ENCODE results near the gene ETS2. TPM values are rescaled to one million over a fixed set of nuclear protein-coding genes. Genes with fewer than 3 reads are reported as not detected.

The ETS2 gene
- total RNA-seq, 1 experiment from 2014 or later: 35.3 TPM

DNA sequence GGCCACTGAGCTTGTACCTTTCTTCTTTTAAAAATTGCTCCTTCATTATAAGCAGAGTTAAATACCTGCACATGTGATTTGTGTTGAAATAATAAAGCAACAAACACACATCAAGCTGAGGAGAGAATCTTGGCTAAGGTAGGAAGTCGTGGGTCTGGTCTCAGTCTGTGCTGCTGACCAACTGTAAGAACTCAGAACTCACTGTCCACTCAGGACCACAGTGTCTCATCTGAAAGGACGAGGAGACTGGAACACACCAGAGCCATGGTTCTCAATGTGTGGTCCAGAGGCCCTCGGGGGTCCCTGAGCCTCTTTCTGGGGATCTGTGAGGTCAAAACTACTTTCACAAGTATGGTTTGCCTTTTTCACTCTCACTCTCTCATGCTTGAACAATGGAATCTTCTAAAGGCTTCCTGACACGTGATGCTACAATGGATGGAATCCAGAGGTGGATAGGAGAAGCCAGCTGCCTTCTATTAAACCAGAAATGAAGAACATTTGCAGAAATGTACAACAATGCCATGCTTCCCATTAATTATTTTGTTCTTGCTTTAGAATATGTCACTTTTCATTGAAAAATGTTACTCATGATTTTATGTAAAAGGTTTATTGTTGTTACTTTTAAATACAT, 17.3 kb upstream of the ETS2 start:
- Mint-ChIP-seq H3K27me3 (ENCODE audit: low read depth) (no peaks in the 10 kb centered on the region), H3K27ac (no peak overlapping the region; a peak in 1 of 7 replicates), H3K4me3 (no peak overlapping the region), H3K4me1 (peaks cover 23 to 27% of the 10 kb centered on the region in 2 experiments), H3K9me3 (peaks cover 0 to 1% of the 10 kb centered on the region in 2 experiments; a peak in 1 of 5 replicates), H3K36me3 (ENCODE audit: insufficient read depth in 1 of 3, low read depth in 3 of 3) (no peaks in the 10 kb centered on the region)
- H3K23ac ChIP-seq (ENCODE audit: insufficient read length, low read depth, low read length): no peak overlapping the region
- H3K79me1 ChIP-seq (ENCODE audit: insufficient read depth, low read depth, low read length, poor library complexity, severe bottlenecking): no peaks in the 10 kb centered on the region
- no peak overlapping the region for H3K14ac ChIP-seq (ENCODE audit: insufficient read depth, low read length)
- no peak overlapping the region for H2BK12ac ChIP-seq (ENCODE audit: insufficient read length, low read depth, low read length)
- H3K4me1 ChIP-seq (ENCODE audit: insufficient read depth, low read length): no peaks in the 10 kb centered on the region; the same call in 1 of the 2 replicates
- H2AK5ac ChIP-seq (ENCODE audit: insufficient read length, low read length): no peak overlapping the region
- no peak overlapping the region for H4K91ac ChIP-seq (ENCODE audit: insufficient read length, low read depth, low read length)
- no peak overlapping the region for H4K5ac ChIP-seq (ENCODE audit: insufficient read length, low read depth, low read length)
- no peak overlapping the region for H3K4ac ChIP-seq (ENCODE audit: low read depth, low read length)
- no peak overlapping the region for H3K4me2 ChIP-seq (ENCODE audit: insufficient read depth, insufficient read length, low read length)
- H3K56ac ChIP-seq (ENCODE audit: insufficient read length, low read depth, low read length): no peak overlapping the region
- no peaks in the 10 kb centered on the region for H3K23me2 ChIP-seq (ENCODE audit: insufficient read length, low read depth, low read length, poor library complexity, severe bottlenecking)
- H2BK20ac ChIP-seq (ENCODE audit: low read depth, low read length, poor library complexity, severe bottlenecking): no peak overlapping the region
- H2BK5ac ChIP-seq (ENCODE audit: insufficient read length, low read length): no peak overlapping the region
- H2AFZ ChIP-seq (ENCODE audit: low read length): no peak overlapping the region
- no peaks in the 10 kb centered on the region for H3K9me3 ChIP-seq (ENCODE audit: control insufficient read depth, low read depth, low read length)
- H3K27me3 ChIP-seq (ENCODE audit: insufficient read depth, low read length): no peaks in the 10 kb centered on the region
- H3K27ac ChIP-seq (ENCODE audit: insufficient read length, low read depth, low read length): no peak overlapping the region
- H3K18ac ChIP-seq (ENCODE audit: insufficient read length, low read depth, low read length): no peak overlapping the region
- no peak overlapping the region for H4K8ac ChIP-seq (replicated peaks; ENCODE audit: insufficient read length, low read depth, low read length)
- no peak overlapping the region for H3K9ac ChIP-seq (ENCODE audit: extremely low read depth, insufficient read length, low read length)
- H2BK15ac ChIP-seq (ENCODE audit: low read depth, low read length): no peak overlapping the region
- no peaks in the 10 kb centered on the region for H3K79me2 ChIP-seq (ENCODE audit: insufficient read depth, low read length)
- H2BK120ac ChIP-seq (ENCODE audit: low read depth, low read length, poor library complexity, severe bottlenecking): no peak overlapping the region
- WGBS (ENCODE audit: extremely low coverage, insufficient read length, low lambda C conversion rate): no CpG with 5 or more reads among the region's 4 CpGs
- TF ChIP-seq, protein P1, sequence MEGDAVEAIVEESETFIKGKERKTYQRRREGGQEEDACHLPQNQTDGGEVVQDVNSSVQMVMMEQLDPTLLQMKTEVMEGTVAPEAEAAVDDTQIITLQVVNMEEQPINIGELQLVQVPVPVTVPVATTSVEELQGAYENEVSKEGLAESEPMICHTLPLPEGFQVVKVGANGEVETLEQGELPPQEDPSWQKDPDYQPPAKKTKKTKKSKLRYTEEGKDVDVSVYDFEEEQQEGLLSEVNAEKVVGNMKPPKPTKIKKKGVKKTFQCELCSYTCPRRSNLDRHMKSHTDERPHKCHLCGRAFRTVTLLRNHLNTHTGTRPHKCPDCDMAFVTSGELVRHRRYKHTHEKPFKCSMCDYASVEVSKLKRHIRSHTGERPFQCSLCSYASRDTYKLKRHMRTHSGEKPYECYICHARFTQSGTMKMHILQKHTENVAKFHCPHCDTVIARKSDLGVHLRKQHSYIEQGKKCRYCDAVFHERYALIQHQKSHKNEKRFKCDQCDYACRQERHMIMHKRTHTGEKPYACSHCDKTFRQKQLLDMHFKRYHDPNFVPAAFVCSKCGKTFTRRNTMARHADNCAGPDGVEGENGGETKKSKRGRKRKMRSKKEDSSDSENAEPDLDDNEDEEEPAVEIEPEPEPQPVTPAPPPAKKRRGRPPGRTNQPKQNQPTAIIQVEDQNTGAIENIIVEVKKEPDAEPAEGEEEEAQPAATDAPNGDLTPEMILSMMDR (conservative IDR thresholded peaks at IDR 0.05): no peak
- no peaks in the 10 kb centered on the region for H4K20me1 ChIP-seq (ENCODE audit: control insufficient read depth, insufficient read depth, insufficient read length)
- no peak for DNase-seq
- no peak overlapping the region for H3T11ph ChIP-seq (ENCODE audit: low read length)

Measured in H9 (cell line).